IgD-negative memory B cell (primary cell): ENCODE measurements around the gene PPP6C. TPM values are rescaled to one million over a fixed set of nuclear protein-coding genes. Genes with fewer than 3 reads are reported as not detected.
"Not testable (repeated sequence)": the region's sequence is repeated elsewhere in the genome, so short reads cannot be mapped to it uniquely, and the experiment has no call there.

Source experiments
- H3K27ac Mint-ChIP-seq, 3 donors: one replicate each; pipeline ENCODE4 v1.8.0; 2020 to 2022; ENCODE audit warnings: mild to moderate bottlenecking in 3 of 3, mixed read lengths in 3 of 3, moderate library complexity in 1 of 3
- H3K27me3 Mint-ChIP-seq: one replicate; pipeline ENCODE4 v1.8.0; 2021; ENCODE audit warnings: mixed read lengths
- H3K36me3 Mint-ChIP-seq: one replicate; pipeline ENCODE4 v1.8.0; 2020; ENCODE audit warnings: mild to moderate bottlenecking, mixed read lengths
- H3K4me1 Mint-ChIP-seq, 3 donors: one replicate each; pipeline ENCODE4 v1.8.0; 2020 to 2022; ENCODE audit warnings: mixed read lengths in 3 of 3, mild to moderate bottlenecking in 1 of 3
- H3K4me3 Mint-ChIP-seq, 4 donors: one replicate each; pipeline ENCODE4 v1.8.0; 2020 to 2022; ENCODE audit warnings: mild to moderate bottlenecking in 4 of 4, mixed read lengths in 4 of 4, moderate library complexity in 3 of 4
- H3K9me3 Mint-ChIP-seq, 3 donors: one replicate each; pipeline ENCODE4 v1.8.0; 2020 to 2021; ENCODE audit warnings: mixed read lengths in 3 of 3, mild to moderate bottlenecking in 1 of 3
- polyA plus RNA-seq: library from polyadenylated mRNA; unstranded; fragments of 300-500 nt; fragmentation: Illumina TruSeq; gene quantifications from one replicate; pipeline ENCODE4 v1.2.3, GENCODE V29; 2021

The PPP6C gene
- polyA plus RNA-seq, 1 donor from 2014 or later, result 45.6 TPM

- not testable (repeated sequence) for H3K27me3 Mint-ChIP-seq, H3K36me3 Mint-ChIP-seq, H3K9me3 Mint-ChIP-seq, H3K4me3 Mint-ChIP-seq, H3K4me1 Mint-ChIP-seq, H3K27ac Mint-ChIP-seq
These were observed 26.7 kb downstream of the PPP6C start for GRCh38 chr9:125162891-125163290.

DNA sequence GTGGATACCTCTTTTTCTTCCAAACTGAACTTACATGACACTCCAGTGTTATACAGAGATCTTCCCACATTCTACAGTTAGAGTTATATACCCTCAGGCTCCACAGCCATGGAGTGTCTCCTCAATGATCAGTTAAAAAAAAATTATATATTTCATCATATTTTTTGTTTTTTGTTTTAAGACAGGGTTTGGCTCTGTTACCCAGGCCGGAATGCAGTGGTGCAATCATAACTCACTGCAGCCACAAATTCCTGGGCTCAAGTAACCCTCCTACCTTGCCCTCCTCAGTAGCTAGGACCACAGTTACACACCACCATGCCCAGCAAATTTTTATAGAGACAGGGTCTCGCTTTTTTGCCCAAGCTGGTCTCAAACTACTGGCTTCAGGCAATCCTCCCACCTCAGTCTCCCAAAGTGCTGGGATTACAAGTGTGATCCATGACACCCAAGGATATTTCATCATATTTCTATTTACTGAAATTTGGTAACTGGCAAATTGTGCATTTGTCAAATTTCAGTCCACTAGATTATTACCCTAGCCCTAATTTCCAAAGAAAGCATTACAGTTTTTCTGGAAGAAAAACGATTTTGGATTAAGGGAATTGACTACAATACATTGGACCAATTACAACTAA is 28.2 kb downstream of the PPP6C start:
- Mint-ChIP-seq H3K36me3 (no peaks in the 10 kb centered on the region), H3K4me3 (no peak overlapping the region), H3K4me1 (no peaks in the 10 kb centered on the region), H3K9me3 (no peaks in the 10 kb centered on the region), H3K27me3 (no peaks in the 10 kb centered on the region), H3K27ac (peak overlapping the region in 1 of 3 donors; percentile 63)

- H3K27me3 Mint-ChIP-seq, result no peaks in the 10 kb centered on the region
- H3K27ac Mint-ChIP-seq, result peak overlapping the region in 1 of 3 donors; percentile 9
- H3K4me3 Mint-ChIP-seq, result no peak overlapping the region
- H3K9me3 Mint-ChIP-seq, result no peaks in the 10 kb centered on the region
- no peaks in the 10 kb centered on the region for H3K36me3 Mint-ChIP-seq
- H3K4me1 Mint-ChIP-seq, result no peaks in the 10 kb centered on the region
These were observed 28.9 kb downstream of the PPP6C start for GRCh38 chr9:125160750-125161149.

GRCh38 chr9:125156551-125156950 is 33.1 kb downstream of the PPP6C start:
- H3K4me1 Mint-ChIP-seq, result no peaks in the 10 kb centered on the region
- no peaks in the 10 kb centered on the region for H3K27me3 Mint-ChIP-seq
- no peak overlapping the region for H3K27ac Mint-ChIP-seq
- no peaks in the 10 kb centered on the region for H3K9me3 Mint-ChIP-seq
- H3K36me3 Mint-ChIP-seq, result peaks cover 2% of the 10 kb centered on the region
- H3K4me3 Mint-ChIP-seq, result no peak overlapping the region

DNA sequence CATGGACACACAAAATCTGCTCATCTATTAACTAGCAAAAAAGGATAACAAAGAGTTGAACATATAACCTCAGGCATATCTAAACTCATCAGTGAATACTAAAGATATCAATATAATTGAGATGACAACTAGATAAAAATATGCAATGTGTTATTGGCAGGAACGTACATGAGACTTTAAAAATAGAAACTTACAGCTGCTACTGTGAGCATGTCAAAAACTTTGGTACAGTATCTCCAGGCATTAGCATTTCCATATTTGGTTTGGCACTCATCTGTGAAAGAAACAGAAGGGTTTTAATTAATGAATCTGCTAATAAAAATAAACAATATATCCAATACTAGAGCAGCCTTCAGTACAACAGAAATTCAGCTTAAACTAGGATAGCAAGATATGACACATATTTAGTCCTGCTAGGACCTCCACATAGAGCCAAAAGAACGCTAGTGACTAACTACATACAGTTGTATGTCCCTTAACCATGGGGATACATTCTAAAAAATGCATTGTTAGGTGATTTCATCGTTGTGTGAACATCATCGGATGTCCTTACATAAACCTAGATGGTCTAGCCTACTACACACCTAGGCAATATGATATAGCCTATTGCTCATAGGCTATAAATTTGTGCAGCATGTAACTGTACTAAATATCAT is 35.8 kb downstream of the PPP6C start:
- Mint-ChIP-seq H3K4me1 (no peaks in the 10 kb centered on the region), H3K9me3 (peaks cover 0 to 2% (median 0%) of the 10 kb centered on the region in 3 donors), H3K4me3 (no peak overlapping the region), H3K36me3 (peaks cover 2% of the 10 kb centered on the region), H3K27me3 (no peaks in the 10 kb centered on the region), H3K27ac (no peak overlapping the region)

DNA sequence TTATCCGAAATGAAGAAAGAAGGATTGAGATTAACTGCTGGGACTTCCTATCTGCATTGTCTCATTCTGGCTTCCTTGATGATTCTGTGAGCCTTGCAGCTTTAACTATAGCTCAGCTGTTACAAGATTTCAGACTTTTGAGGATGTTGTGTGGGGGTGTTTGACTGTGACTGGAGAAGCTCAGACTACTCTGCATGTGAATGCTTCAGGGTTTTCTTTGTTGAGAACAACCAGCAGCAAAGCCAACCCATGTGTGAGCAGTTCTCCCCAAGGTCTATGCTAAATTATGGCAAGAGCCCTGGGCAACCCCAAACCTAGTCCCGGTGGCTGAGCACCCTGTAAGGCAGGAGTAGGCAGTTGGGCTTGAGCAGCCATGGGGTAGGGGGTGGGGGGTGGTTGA is 37.9 kb downstream of the PPP6C start:
- Mint-ChIP-seq H3K4me3 (no peak overlapping the region), H3K9me3 (peaks cover 0 to 2% (median 0%) of the 10 kb centered on the region in 3 donors), H3K36me3 (peaks cover 2% of the 10 kb centered on the region), H3K4me1 (peaks cover 0 to 2% (median 2%) of the 10 kb centered on the region in 3 donors), H3K27me3 (no peaks in the 10 kb centered on the region), H3K27ac (no peak overlapping the region)

- peaks cover 2% of the 10 kb centered on the region for H3K36me3 Mint-ChIP-seq
- peaks cover 0 to 2% (median 0%) of the 10 kb centered on the region in 3 donors for H3K9me3 Mint-ChIP-seq
- no peak overlapping the region for H3K27ac Mint-ChIP-seq
- H3K4me1 Mint-ChIP-seq, result peaks cover 0 to 7% (median 7%) of the 10 kb centered on the region in 3 donors
- H3K4me3 Mint-ChIP-seq, result no peak overlapping the region
- no peaks in the 10 kb centered on the region for H3K27me3 Mint-ChIP-seq
These were observed 39.0 kb downstream of the PPP6C start for GRCh38 chr9:125150349-125151245.

DNA sequence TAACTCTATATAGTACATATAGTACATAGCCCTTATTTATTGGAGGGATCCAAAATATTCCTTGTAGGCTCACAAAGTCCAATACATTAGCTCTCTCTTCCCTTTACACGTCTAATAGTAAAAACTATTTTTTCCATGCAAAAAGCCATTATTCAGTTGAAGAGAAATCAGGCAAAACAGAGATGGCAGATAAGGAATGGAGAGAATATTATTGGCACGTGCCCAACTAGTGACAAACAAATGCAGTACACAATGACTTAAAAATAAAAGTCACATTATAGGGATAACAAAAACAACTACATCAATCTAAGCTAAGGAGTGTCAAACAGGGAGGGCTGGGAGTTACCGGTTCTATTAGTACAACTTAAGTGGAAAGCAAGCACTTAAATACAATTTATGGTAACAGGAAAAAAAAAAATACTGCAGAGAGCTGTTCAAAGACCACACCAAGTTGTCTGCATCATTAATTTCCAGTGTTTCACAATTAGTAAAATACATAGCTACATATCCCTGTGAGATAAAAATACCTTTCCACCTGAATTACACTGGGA is 42.1 kb downstream of the PPP6C start:
- peaks cover 0 to 2% (median 0%) of the 10 kb centered on the region in 3 donors for H3K9me3 Mint-ChIP-seq
- no peak overlapping the region for H3K4me3 Mint-ChIP-seq
- H3K27ac Mint-ChIP-seq, result peak overlapping the region in 1 of 3 donors; percentile 11
- no peaks in the 10 kb centered on the region for H3K36me3 Mint-ChIP-seq
- no peaks in the 10 kb centered on the region for H3K27me3 Mint-ChIP-seq
- peaks cover 5 to 16% (median 14%) of the 10 kb centered on the region in 3 donors for H3K4me1 Mint-ChIP-seq

GRCh38 chr9:125146247-125146646 is 43.4 kb downstream of the PPP6C start:
- Mint-ChIP-seq H3K27ac (peak overlapping the region in 2 of 3 donors; percentile 24 to 51), H3K27me3 (no peaks in the 10 kb centered on the region), H3K36me3 (no peaks in the 10 kb centered on the region), H3K9me3 (peaks cover 0 to 2% (median 0%) of the 10 kb centered on the region in 3 donors), H3K4me3 (peak overlapping the region in 1 of 4 donors; percentile 52), H3K4me1 (peaks cover 5 to 21% (median 21%) of the 10 kb centered on the region in 3 donors)

- Mint-ChIP-seq H3K9me3 (no peaks in the 10 kb centered on the region), H3K4me1 (peaks cover 5 to 21% (median 21%) of the 10 kb centered on the region in 3 donors), H3K36me3 (no peaks in the 10 kb centered on the region), H3K4me3 (no peak overlapping the region), H3K27me3 (no peaks in the 10 kb centered on the region), H3K27ac (no peak overlapping the region)
These were observed 44.2 kb downstream of the PPP6C start for GRCh38 chr9:125145425-125145824.

DNA sequence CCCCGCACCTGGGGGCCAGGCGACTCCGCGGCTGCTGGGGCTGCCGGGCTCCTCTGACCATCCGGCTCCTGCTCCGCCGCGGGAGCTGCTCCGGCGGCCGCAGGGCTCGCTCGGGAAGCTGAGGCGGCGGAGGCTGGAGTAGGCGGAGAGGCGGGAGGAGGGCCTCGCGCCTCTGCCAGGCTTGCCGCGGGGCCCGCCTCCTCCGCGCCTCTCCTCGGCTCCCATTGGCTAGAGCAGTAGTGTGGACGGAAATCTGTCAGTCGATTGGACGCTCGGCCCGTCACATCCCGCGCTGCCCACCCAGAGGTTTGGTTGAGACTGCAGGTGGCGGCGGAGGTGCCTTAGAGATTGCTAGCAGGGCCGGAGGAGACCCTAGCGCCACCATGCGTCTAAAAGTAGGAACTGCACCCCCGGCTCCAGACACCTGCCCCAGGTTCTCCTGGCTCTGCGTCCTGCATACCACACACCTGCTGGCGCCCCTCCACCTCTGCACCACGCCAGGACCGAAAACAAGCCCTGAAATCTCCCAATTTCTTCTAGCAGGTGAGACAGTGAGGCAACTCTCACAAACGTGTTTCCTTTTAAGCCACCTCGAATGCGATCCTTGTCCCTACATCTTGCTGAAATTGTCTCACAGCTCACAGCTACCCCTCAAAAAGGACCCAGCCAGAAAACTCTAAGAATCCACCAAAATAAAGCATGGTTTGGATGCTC is 46.1 kb downstream of the PPP6C start, which contains the start of gene SCAI:
SCAI (minus strand) TSS at position 152 of the 714 bp plus-strand sequence; CDS start at position 61, 91 bp downstream.
- Mint-ChIP-seq H3K4me1 (peaks cover 11 to 26% (median 22%) of the 10 kb centered on the region in 3 donors), H3K27ac (peak within 1 kb of the TSS; percentile 33 to 89 (median 88)), H3K27me3 (no peaks in the 10 kb centered on the region), H3K9me3 (no peaks in the 10 kb centered on the region), H3K4me3 (peak within 1 kb of the TSS; percentile 89 to 99 (median 95)), H3K36me3 (no peaks in the 10 kb centered on the region)

DNA sequence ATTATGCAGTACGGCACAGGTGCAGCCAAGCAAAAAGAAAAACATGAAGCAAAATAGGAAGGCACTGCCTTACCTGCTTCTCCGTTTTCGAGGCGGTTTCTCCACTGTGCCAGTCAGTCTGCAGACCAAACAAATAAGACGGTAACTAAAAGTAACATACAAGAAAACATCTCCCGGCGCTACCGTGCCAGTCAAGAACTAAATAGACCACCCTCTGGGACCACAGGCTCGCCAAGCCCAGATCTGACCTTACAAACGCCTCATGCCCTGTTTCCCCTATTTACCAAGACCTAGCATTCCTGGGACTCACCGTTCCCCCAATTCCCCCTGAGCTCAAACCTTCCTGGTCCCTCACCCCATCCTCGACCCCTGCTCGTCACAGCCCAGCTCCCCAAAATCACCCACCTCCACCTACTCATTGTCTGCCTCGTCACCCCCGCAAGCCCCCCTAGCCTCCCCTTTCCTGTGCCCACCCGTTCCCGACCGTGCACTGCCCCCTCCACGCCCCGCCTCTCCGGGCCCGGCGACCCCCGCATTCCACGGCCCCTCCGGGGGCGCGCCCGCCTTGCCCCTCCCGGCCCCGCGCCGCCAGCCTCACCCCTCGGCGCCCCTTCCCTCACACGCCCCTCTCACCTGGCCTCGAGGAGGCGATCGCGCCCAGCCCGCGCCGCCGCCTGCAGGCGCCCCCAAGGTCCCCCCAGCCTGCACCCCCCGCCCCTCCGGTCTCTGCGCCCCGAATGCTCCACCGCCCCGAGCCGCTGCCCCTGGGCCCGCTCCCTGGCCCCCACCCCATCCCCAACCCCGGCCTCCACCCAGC is 46.8 kb downstream of the PPP6C start:
- Mint-ChIP-seq H3K4me3 (peak overlapping the region; percentile 89 to 99 (median 95)), H3K27me3 (no peaks in the 10 kb centered on the region), H3K27ac (peak overlapping the region in 2 of 3 donors; percentile 7 to 89), H3K9me3 (no peaks in the 10 kb centered on the region), H3K36me3 (no peaks in the 10 kb centered on the region), H3K4me1 (peaks cover 11 to 26% (median 22%) of the 10 kb centered on the region in 3 donors)

DNA sequence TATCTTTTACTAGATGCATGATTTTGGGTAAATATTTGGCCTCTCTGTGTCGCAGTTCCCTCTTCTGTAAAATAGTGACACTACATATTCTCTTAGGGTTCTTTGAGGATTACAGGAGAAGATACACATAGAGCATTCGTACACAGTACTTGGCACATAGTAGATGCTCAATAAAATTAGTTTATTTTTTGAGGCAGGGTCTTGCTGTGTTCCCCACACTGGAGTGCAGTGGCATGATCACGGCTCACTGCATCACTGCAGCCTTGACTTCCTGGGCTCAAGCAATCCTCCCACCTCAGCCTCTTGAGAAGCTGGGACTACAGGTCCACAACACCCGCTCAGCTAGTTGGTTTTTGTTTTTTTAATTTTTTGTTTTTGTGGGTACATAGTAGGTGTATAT is 47.9 kb downstream of the PPP6C start:
- H3K9me3 Mint-ChIP-seq, result no peaks in the 10 kb centered on the region
- H3K36me3 Mint-ChIP-seq, result no peaks in the 10 kb centered on the region
- peak overlapping the region; percentile 89 to 99 (median 95) for H3K4me3 Mint-ChIP-seq
- H3K27ac Mint-ChIP-seq, result no peak overlapping the region
- H3K4me1 Mint-ChIP-seq, result peaks cover 11 to 23% (median 20%) of the 10 kb centered on the region in 3 donors
- no peaks in the 10 kb centered on the region for H3K27me3 Mint-ChIP-seq
